Stimulated activated CD4-positive, alpha-beta T cell treated with anti-CD3 and anti-CD28 coated beads, Interleukin-4, amount 100 ng/mL, for 1 hour (primary cell): ENCODE measurements around the gene BTRC.
"Not testable (repeated sequence)": the region's sequence is repeated elsewhere in the genome, so short reads cannot be mapped to it uniquely, and the experiment has no call there.

Experiments used
- DNase-seq: peaks from one replicate; pipeline ENCODE4 v3.0.0-alpha.2; 2020

BTRC gene

DNA sequence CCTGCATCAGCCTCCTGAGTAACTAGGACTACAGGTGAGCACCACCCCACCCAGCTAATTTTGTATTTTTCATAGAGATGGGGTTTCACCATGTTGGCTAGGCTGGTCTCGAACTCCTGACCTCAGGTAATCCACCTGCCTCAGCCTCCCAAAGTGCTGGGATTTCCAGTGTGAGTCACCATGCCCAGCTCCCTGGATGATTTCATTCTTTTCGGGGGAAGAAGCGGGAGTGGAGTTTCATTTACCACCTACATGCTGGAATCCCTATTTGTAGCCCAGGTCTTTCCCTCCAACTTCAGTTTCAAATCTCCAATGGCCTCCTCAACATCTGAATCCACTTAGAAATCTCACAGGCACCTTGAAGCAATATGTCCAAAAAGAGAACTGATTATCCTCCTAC lies 2.9 kb upstream of the BTRC start:
- no peak for DNase-seq

DNA sequence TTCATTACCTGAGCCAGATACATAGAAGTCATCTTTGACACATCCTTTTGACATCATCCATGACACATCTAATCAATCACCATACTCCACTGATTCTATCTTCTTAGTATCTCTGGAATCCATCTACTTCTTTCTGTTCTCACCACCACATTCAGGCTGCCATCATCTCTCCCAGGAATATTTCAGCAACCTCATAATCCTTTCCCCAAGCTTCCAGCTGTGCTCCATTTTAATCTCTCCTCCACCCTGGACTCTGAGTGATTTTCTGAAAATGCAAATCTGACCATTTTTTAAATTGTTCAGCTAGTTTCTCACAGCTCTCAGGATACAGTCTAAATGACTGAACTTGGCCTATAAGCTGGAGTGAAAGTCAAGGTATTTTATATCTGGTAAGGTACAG lies 2.5 kb upstream of the BTRC start:
- DNase-seq: no peak

DNA sequence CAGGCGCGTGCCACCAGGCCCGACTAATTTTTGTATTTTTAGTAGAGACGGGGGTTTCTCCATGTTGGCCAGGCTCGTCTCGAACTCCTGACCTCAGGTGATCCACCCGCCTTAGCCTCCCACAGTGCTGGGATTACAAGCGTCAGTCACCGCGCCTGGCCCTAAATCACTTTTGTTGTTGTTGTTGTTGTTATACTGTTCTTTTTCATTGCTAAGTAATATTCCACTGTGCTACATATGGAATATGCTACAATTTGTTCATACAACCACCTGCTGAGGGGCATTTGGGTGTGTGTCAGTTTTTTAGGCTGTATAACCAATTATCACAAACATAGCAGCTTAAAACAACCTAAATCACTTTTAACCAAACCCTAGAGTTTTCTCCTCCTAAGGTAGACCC lies 1.1 kb upstream of the BTRC start:
- DNase-seq: not testable (repeated sequence)

DNA sequence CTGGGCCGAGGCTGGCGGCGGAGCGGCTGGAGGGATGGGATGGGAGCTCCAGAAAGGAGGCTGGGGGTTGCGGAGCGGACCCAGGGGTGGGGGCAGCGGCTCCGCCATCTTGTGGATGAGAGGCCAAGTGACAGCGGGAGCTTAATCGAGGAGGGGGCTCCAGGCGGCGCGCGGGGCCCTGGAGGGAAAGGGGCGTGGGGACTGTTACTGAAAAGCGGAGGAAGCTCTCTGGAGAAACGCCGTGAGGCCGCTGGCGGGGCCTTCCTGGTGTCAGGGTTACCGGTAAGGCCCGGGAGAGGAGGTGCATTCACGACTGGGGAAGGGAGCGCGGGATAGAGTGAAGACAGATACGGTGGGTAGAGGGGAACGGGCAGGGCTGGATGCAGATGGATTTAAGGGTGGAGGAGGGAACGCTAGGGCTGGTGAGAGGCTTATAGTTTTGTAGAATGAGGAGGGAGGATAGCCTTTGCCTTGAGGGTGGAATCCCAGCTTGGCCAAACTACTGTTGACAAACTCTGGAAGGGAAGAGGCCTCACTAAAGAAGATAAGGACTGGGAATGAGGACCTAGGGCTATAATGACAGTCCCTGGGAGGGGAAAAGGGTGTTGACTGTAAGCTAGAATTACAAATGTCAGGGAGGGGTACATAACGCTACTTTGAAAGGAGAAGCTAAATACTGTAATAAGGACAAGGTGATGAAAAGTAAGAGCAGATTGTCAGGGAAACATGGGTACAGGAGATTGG lies 535 bp downstream of the BTRC start:
- peak; percentile 49 for DNase-seq

DNA sequence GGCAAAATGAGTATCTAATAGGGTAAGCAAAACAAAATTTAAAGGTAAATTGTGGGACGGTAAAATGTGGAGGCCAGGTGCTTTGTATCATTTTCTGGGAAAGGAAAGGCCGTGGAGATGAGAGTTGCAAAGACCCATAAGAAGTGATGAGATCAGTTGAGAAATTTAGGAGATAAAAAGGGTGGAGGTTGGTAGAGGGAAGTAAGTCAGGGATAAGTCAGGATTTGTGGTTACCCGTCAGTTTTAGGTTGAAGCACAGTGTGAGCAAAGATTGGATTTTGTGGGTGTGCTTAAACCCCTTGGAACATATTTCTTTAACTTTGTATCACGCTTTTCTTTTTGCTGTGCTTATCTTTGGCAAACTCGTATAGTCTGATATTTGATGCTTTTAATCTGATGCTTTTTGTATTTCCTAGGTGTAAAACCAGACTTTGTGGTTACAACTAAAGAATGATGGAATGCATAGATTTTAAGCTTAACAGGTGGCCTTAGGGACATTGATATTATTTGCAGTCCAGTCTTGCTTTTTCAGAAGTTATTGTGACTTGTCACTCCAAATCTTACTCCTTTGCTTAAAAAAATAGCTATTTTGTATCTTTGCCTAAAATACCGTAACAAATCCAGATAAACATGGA lies 1.2 kb downstream of the BTRC start:
- DNase-seq: no peak

DNA sequence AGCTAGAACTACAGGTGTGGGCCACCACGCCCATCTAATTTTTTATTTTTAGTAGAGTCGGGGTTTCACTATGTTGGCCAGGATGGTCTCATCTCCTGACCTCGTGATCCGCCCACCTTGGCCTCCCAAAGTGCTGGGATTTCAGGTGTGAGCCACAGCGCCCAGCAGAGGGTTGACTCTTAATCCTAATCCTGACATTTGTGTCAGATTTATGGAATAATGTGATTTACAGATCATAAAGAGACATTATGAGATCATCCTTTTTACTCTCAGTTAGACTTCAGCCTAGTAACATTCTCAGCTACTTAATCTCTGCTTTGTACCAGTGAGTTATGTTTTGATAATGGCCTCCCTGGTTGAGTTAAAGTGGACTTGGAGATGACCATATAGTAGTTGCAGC lies 2.2 kb downstream of the BTRC start:
- DNase-seq: no peak

DNA sequence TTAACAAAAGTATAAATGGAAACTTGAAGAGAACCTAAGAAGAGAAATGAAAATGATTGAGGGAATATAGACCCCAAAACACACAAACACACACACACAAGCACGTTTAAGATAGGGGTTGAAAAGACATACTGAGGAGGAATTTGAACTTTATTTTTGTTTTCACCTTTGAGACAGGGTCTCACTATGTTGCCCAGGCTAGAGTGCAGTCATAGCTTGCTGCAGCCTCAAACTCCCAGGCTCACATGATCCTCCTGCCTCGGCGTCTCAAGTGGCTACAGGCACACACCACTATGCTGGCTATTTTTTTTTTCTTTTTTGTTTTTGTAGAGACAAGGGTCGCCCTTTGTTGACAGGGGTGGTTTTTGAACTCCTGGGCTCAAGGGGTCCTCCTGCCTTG lies 4.0 kb downstream of the BTRC start:
- DNase-seq: no peak

DNA sequence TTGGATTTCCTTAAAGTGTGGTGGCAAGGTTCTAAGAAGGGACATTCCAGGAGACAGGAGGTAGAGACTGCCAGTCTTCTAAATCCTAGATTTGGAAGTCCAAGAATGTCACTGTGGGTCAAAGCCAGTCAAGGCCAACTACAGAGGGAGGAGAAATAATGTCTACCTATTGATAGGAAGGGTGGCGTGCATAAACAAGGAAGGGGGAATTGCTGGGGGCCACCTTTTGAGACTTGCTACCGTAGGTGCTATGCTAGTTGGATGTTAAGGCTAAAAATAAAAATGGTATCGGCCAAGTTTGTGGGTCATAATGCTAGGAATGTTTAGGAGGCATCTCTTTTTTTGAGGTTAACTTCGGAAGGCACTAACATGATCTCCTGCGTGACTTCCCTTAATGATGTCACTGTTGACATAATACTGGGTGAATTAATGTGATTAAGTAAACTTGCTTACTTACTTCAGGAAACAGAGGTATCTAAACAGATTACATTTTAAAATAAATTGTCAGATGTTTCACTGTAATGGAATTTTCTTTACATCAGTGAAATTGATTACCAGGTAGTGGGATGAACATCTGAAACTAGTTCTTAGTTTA lies 4.8 kb downstream of the BTRC start:
- no peak for DNase-seq

DNA sequence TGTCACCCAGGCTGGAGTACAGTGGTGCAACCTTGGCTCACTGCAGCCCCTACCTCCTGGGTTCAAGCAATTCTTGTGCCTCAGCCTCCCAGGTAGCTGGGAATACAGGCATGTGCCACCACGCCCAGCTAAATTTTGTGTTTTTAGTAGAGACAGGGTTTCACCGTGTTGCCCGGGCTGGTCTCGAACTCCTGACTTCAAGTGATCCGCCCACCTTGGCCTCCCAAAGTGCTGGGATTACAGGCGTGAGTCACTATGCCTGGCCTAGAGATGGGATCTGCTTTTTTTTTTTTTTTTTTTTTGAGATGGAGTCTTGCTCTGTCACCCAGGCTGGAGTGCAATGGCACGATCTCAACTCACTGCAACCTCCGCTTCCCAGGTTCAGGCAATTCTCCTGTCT lies 6.1 kb downstream of the BTRC start:
- DNase-seq: not testable (repeated sequence)

DNA sequence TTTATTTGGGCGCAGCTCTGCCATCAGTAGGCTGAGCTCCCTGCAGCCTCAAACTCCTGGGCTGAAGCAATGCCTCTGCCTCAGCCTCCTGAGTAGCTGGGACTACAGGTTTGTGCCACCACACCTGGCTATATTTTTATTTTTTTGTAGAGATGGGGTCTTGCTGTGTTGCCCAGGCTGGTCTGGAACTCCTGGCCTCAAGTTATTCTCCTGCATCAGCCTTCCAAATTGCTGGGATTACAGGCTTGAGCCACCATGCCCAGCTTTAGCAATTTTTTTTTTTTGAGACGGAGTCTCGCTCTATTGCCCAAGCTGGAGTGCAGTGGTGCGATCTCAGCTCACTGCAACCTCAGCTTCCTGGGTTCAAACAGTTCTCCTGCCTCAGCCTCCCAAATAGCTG lies 6.9 kb downstream of the BTRC start:
- DNase-seq: not testable (repeated sequence)

DNA sequence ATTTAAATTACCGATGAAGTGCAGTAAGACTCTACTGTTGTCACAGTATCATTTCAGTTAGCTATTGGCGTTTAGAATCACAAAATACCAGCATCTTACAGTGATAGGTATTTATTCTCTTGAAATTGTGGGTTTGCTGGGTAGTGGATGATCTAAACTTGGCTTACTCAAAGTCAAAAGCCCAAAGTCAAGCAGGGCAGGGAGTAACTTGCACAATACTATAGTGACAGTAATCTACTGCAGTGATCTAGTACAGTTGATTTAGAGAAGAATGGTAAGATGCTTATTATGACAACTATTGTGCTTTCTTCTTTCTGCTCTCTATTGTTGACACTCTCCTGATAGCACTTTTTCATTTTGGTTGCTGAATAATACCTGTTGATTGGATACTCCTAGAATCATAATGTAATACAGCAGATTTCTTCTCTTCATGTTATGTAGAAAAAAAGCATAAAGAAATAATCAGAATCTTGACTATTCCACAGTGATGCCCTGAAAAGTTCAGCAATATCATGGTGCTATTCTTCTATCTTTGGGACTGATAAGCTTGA lies 10.0 kb downstream of the BTRC start:
- DNase-seq: no peak

DNA sequence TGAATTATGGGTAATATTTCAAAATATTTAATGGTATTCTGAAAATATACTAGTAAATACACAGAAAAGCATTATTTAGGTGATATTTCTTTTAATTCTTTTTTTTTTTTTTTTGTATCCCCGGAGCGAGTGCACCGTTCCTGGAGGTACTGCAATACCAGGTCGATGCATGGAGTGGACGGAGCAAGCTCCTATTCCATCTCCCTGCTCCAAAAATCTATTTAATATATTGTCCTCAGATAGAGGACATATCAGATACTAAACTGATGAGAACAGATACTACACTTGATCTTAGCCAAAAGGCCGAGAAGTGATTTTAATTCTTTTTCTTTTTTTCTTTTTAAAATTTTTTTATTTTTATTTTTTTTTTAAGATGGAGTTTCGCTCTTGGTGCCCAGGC lies 10.8 kb downstream of the BTRC start:
- no peak for DNase-seq

DNA sequence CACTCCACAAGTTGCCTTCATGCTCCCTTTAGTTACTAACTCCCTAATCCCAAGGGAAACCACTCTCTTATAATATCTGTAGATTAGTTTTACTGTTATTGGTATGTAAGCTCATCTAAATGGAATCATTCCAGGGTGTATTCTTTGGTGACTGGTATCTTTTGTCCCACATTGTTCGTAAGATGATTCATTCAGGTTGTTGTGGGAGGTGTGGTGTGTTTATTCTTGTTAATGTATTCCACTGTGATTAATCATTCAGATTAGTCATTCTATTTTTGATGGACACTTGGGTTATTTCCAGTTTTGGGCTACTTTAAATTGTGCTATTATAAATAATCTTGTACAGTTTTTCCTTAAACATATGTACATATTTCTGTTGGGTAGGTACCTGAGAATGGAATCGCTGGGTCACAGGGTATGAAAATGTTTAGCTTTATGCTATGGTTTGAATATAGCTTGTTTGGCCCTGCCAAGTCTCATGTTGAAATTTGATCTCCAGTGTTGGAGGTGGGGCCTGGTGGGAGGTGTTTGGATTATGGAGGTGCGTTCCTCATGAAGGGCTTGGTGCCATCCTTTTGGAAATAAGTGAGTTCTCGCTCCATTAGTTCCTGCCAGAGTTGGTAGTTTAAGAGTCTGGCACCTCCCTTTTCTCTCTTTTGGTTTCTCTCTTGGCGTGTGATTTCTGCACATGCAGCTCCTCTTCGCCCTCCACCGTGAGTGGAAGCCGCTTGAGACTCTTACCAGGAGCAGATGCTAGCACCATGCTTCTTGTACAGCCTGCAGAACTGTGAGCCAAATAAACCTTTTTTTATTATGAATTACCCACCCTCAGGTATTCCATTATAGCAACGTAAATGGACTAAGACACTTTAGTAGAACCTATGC lies 13.8 kb downstream of the BTRC start:
- DNase-seq: peak; percentile 13

DNA sequence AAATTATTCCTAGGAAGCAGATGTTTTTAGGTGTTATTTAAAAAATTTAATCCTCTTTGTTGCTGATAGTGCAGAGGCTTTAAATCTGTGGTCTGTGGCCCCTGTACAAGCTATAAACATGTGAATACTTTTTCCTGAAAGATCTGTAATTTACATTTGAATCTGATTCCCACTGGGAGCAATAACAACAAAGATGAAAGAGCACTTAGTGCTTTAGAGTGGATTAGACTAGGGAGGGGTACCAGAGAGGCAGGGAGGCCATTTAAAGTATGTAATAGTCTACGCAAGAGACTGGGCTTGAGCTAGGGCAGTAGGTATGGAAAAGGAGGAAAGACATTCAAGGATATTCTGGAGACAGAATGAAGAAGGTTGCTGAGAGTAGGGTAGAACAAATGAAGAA lies 19.1 kb downstream of the BTRC start:
- DNase-seq: no peak

DNA sequence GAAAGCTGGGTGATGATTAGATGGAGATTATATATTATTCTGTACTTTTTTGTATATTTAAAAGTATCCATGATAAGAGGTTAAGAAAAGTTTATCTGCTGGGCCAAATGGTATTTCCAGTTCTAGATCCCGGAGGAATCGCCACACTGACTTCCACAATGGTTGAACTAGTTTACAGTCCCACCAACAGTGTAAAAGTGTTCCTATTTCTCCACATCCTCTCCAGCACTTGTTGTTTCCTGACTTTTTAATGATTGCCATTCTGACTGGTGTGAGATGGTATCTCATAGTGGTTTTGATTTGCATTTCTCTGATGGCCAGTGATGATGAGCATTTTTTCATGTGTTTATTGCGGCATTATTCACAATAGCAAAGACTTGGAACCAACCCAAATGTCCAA lies 20.0 kb downstream of the BTRC start:
- DNase-seq: not testable (repeated sequence)

DNA sequence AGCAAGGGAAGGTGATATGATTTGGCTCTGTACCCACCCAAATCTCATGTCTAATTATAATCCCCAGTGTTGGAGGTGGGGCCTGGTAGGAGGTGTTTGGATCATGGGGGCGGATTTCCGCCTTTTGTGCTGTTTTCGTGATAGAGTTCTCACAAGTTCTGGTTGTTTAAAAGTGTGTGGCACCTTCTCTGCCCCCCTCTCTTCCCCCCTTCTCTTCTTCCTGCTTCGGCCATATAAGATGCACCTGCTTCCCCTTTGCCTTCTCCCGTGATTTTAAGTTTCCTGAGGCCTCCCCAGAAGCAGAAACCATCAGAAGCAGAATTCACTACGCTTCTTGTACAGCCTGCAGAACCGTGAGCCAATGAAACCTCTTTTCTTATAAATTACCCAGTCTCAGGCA lies 21.1 kb downstream of the BTRC start:
- DNase-seq: no peak

DNA sequence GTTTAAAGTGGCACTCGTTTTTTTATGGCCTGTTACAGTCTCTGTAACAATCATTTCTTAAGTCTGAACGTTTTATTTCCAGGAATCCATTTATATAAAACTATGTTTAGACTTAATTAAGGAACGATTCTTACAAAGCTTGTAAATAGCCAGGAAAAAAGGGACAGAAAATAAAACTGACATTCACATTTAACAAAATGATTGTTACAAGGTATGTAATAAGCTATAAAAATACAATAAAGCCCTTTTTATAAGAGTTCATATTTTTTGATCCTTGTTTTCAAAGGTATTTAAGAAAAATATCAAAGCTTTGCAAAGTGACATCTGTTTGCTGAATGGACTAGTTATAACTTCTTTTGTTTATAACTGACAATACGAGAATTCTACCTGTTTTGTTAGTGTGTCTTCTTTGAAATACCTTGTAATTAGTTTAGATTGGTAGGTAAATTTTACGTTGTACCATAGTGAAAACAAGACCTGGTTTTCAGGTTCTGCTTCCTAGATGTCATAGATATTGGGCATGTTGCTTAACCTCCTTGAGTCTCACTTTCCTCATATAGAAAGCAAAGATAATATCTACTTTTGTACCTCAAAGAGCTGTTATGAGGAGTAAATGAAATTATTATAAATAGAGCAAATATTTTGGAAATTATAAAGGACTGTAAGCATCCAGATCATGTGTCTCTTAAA lies 25.8 kb downstream of the BTRC start:
- no peak for DNase-seq

DNA sequence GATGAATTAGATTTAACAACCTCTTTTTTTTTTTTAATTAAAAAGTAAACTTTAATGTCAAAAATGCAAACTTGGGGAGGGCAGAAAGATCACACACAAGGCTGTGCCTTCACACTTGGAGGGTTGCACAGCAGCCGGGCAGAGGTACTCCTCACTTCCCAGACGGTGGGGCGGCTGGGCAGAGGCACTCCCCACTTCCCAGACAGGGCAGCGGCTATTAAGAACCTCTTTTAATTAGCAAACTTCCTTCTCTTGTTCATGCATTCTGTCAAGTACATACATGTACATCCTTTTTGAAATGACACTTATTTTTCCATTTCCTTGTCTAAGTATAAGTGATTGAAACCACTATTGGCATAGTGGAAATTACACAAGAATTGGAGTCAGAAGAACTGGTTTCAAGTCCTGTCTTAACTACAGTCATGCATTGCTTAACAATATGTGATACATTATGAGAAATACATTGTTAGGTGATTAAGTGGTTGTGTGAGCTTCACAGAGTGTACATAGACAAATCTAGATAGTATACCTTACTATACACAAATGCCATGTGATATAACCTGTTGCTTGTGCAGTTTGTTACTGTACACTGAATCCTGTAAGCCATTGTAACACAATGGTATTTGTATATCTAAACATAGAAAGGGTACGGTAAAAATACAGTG lies 26.5 kb downstream of the BTRC start:
- no peak for DNase-seq

DNA sequence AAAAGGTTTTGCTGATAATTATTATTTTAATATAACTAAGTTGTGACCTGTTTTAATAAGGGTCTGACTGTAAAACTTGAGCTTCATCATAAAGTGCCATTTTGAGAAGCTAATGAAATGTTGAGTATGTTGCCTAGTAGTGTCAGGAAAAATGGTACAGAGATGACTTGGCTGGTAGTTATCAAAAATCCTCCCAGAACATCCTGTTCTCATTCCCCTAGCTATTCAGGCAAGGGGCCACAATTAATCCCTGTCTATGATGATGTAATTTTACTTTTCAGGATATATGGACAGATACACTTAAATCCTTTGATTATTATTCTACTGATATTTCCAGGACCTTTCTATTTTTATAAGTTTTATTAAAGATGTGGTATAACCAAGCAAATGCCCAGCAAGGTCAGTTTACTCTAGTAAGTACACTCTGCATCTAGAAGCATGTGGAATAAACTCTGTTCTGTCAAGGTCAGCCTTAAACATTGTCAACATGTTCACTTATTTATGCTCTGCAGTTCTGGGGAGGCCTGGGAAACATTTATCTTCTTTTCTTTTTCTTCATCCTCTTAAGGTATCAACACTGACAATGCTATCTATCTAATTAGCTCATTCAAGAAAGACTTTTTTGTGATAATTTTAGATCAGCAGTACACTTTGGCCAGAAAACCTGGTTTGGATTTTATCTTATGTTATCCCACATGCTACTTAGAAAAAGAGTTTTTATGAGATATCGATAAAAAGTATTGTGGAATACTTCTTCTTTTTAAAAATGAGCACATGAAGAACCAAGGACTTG lies 32.1 kb downstream of the BTRC start:
- DNase-seq: no peak

DNA sequence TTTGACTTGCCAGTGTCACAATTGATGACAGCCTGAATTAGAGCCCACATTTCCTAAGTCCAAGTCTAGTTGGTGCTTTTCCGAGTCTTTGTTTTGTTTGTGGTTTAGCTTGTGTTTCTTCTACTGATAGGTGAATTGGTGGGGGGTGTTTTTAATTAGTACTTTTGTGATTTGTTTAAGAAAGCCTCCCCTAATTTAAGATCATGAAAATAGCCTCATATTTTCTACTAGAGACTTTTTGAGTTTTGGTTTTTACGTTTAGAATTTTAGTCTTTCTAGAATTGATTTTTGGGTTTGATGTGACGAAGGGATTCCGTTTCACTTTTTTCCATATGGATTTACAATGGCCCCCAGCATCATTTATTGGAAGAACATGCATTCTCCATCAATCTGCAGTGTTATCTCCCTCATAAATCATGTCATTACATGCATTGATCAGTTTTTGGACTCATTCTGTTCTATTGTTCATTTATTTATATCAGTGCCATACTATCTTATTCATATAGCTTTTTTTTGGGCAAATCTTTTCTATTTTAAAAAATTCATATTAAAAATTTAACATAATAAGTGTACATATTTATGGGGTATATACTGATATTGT lies 32.8 kb downstream of the BTRC start:
- no peak for DNase-seq
